Hepatocyte (in vitro differentiated cells): ENCODE data around the gene NMNAT2. TPM values are rescaled to one million over a fixed set of nuclear protein-coding genes. Genes with fewer than 3 reads are reported as not detected.

Source experiments
- DNase-seq: peaks from one replicate; pipeline ENCODE4 v3.0.0-alpha.2; 2016; ENCODE audit warnings: low spot score
- H2AFZ ChIP-seq: fragments of 200-600 bp; sonication (generic); 2 replicates; pipeline ENCODE4 v1.6.0; 2016; ENCODE audit warnings: antibody characterized with exemption, mild to moderate bottlenecking
- H3K27ac ChIP-seq: fragments of 200-600 bp; sonication (generic); 2 replicates; pipeline ENCODE4 v1.5.1; 2016; ENCODE audit warnings: mild to moderate bottlenecking
- H3K27me3 ChIP-seq: fragments of 200-600 bp; sonication (generic); 2 replicates; pipeline ENCODE4 v1.6.1; 2016
- H3K36me3 ChIP-seq: fragments of 200-600 bp; sonication (generic); replicated peaks from 2 replicates; pipeline ENCODE4 v1.5.1; 2016; ENCODE audit warnings: low read depth; ENCODE audit not compliant: insufficient read depth
- H3K4me1 ChIP-seq: fragments of 200-600 bp; sonication (generic); 2 replicates; pipeline ENCODE4 v1.5.1; 2016; ENCODE audit warnings: mild to moderate bottlenecking, moderate library complexity; ENCODE audit not compliant: insufficient read depth
- H3K4me2 ChIP-seq: fragments of 200-600 bp; sonication (generic); 2 replicates; pipeline ENCODE4 v1.6.0; 2016
- H3K4me3 ChIP-seq: fragments of 200-600 bp; sonication (generic); 2 replicates; pipeline ENCODE4 v1.5.1; 2016; ENCODE audit warnings: mild to moderate bottlenecking
- H3K79me2 ChIP-seq: fragments of 200-600 bp; sonication (generic); 2 replicates; pipeline ENCODE4 v1.6.0; 2017; ENCODE audit warnings: mild to moderate bottlenecking
- H3K9me2 ChIP-seq: fragments of 200-600 bp; sonication (generic); replicated peaks from 2 replicates; pipeline ENCODE4 v1.6.0; 2017; ENCODE audit warnings: mild to moderate bottlenecking; ENCODE audit not compliant: insufficient read depth
- H3K9me3 ChIP-seq: fragments of 200-600 bp; sonication (generic); 2 replicates; pipeline ENCODE4 v1.5.1; 2016; ENCODE audit warnings: low read depth, mild to moderate bottlenecking
- H4K20me1 ChIP-seq: fragments of 200-600 bp; sonication (generic); 2 replicates; pipeline ENCODE4 v1.6.0; 2016; ENCODE audit warnings: mild to moderate bottlenecking; ENCODE audit not compliant: insufficient read depth, poor library complexity, severe bottlenecking
- EZH2 ChIP-seq: fragments of 200-600 bp; sonication (generic); IDR thresholded peaks from 2 replicates; pipeline ENCODE4 v1.6.1; 2016; ENCODE audit warnings: antibody characterized with exemption, mild to moderate bottlenecking, borderline replicate concordance
- EZH2phosphoT487 ChIP-seq: fragments of 200-600 bp; sonication (generic); IDR thresholded peaks from one replicate; pipeline ENCODE4 v1.6.1; 2018; ENCODE audit warnings: antibody characterized with exemption, mild to moderate bottlenecking, low read depth, moderate library complexity; ENCODE audit not compliant: unreplicated experiment, severe bottlenecking
- WGBS: methylation state at CpG from one replicate; pipeline ENCODE4 v1.1.6; 2016; ENCODE audit warnings: low lambda C conversion rate; ENCODE audit errors: missing lambda C conversion rate; 5-methylcytosine and 5-hydroxymethylcytosine counted together
- polyA plus RNA-seq: library from polyadenylated mRNA; unstranded; fragments of >200 nt; fragmentation: Nextera tagmentation; extraction: Ambion mirVana; gene quantifications from 2 replicates; pipeline ENCODE4 v1.2.1, GENCODE V29; 2016
- total RNA-seq: library from RNA; depleted of rRNA; stranded (reverse); fragments of >200 nt; gene quantifications from 2 replicates; pipeline ENCODE4 v1.2.3, GENCODE V29; 2014
- TF ChIP-seq, protein P1 (sequence below): fragments of 200-600 bp; sonication (generic); IDR thresholded peaks from 2 replicates; pipeline ENCODE4 v1.5.1; 2016; ENCODE audit warnings: antibody characterized with exemption, mild to moderate bottlenecking; ENCODE audit not compliant: poor library complexity

The NMNAT2 gene
- total and polyA plus RNA-seq, 2 experiments from 2014 or later = 0.66 to 1.00 TPM

GRCh38 chr1:183259924-183260323, 158.3 kb downstream of the NMNAT2 start:
- Histone ChIP-seq H3K27me3 (no peaks in the 10 kb centered on the region), H3K27ac (no peak overlapping the region), H3K79me2 (no peaks in the 10 kb centered on the region), H3K9me2 (no peaks in the 10 kb centered on the region), H3K4me3 (no peak overlapping the region), H4K20me1 (no peaks in the 10 kb centered on the region), H2AFZ (no peak overlapping the region), H3K4me1 (no peaks in the 10 kb centered on the region), H3K9me3 (no peaks in the 10 kb centered on the region), H3K36me3 (no peaks in the 10 kb centered on the region), H3K4me2 (no peak overlapping the region)
- DNase-seq = no peak
- no peak for TF ChIP-seq EZH2
- TF ChIP-seq, protein P1, sequence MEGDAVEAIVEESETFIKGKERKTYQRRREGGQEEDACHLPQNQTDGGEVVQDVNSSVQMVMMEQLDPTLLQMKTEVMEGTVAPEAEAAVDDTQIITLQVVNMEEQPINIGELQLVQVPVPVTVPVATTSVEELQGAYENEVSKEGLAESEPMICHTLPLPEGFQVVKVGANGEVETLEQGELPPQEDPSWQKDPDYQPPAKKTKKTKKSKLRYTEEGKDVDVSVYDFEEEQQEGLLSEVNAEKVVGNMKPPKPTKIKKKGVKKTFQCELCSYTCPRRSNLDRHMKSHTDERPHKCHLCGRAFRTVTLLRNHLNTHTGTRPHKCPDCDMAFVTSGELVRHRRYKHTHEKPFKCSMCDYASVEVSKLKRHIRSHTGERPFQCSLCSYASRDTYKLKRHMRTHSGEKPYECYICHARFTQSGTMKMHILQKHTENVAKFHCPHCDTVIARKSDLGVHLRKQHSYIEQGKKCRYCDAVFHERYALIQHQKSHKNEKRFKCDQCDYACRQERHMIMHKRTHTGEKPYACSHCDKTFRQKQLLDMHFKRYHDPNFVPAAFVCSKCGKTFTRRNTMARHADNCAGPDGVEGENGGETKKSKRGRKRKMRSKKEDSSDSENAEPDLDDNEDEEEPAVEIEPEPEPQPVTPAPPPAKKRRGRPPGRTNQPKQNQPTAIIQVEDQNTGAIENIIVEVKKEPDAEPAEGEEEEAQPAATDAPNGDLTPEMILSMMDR = no peak
- 89% methylated on average over 5 of the region's 5 CpGs for WGBS

GRCh38 chr1:183255073-183255472, 163.1 kb downstream of the NMNAT2 start:
- no peaks in the 10 kb centered on the region for H4K20me1 ChIP-seq
- H3K27me3 ChIP-seq = no peaks in the 10 kb centered on the region
- H3K9me2 ChIP-seq = no peaks in the 10 kb centered on the region
- no peak overlapping the region for H2AFZ ChIP-seq
- no peaks in the 10 kb centered on the region for H3K36me3 ChIP-seq
- H3K79me2 ChIP-seq = no peaks in the 10 kb centered on the region
- no peaks in the 10 kb centered on the region for H3K4me1 ChIP-seq
- no peak for DNase-seq
- H3K4me2 ChIP-seq = no peak overlapping the region
- no peak overlapping the region for H3K4me3 ChIP-seq
- 100% methylated on average over 1 of the region's 1 CpG for WGBS
- H3K9me3 ChIP-seq = no peaks in the 10 kb centered on the region
- no peak overlapping the region for H3K27ac ChIP-seq
- TF ChIP-seq EZH2 (no peak), EZH2phosphoT487 (no peak)

DNA sequence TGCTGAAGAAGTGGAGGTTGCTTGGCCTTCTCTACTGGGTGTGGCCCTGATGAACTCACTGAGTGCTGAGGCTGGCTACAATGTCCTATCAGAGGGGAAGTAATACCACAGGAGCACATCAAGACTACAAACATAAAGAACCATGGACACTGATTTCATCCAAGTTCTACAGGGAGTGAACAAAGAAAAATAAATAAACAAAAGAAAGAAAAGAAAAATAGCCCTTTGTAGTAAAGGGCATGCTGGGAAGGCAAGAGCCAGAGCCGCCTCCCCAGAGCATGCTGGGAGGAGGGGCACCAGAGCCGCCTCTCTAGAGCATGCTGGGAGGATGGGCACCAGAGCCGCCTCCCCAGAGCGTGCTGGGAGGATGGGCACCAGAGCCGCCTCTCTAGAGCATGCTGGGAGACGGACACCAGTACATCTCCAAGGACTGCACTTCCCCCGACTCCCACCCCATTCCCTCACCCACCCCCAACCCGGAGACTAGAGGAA, 166.2 kb downstream of the NMNAT2 start:
- Histone ChIP-seq H3K36me3 (no peaks in the 10 kb centered on the region), H3K79me2 (no peaks in the 10 kb centered on the region), H3K9me2 (no peaks in the 10 kb centered on the region), H3K4me2 (no peak overlapping the region), H4K20me1 (no peaks in the 10 kb centered on the region), H3K4me3 (no peak overlapping the region), H2AFZ (no peak overlapping the region), H3K9me3 (no peaks in the 10 kb centered on the region), H3K27me3 (no peaks in the 10 kb centered on the region), H3K27ac (no peak overlapping the region), H3K4me1 (no peaks in the 10 kb centered on the region)
- DNase-seq = no peak
- TF ChIP-seq EZH2 = no peak
- TF ChIP-seq EZH2phosphoT487 = no peak
- TF ChIP-seq, protein P1 = no peak
- 94% methylated on average over 7 of the region's 8 CpGs for WGBS

DNA sequence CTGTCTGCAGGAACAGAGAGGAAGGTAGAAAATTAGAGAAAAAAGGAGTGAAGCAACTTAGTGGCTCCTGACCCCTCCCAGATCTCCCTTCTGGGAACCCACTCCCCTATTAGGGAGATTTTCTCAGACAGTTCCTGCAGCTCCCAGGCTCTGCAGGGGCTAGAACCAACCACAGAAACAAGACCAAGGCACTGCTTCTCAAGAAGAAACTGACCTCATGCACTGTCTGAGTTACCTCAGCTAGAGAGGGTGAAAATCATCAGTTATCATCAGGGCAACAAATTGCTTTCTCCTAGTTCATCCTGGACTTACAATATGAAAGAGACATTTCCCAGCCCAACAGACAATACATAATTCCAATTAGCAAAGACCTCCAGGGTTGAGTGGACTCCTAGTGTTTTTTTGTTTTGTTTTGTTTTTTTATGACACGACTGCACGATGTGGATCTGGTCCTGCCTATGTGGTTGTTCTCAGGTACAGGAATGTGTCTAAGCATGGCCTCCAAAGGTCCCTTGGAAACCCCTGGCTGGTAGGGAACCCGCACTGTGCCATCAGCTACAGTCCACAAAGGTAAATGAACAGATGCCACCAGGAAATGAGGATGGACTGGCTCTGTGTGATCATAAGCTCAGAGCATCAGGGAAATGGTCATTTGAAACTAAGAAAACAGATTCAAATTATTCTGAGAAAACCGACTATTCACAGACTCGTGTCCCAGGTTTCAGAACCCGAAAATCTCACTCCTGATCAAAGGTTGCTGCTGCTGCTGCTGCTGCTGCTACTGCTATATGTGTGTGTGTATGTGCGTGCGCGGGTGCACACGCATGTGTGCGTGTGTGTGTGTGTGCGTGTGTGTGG, 166.8 kb downstream of the NMNAT2 start:
- Histone ChIP-seq H3K9me3 (no peaks in the 10 kb centered on the region), H3K79me2 (no peaks in the 10 kb centered on the region), H3K4me2 (no peak overlapping the region), H3K27me3 (no peaks in the 10 kb centered on the region), H3K9me2 (no peaks in the 10 kb centered on the region), H2AFZ (no peak overlapping the region), H3K4me1 (no peaks in the 10 kb centered on the region), H4K20me1 (no peaks in the 10 kb centered on the region), H3K36me3 (no peaks in the 10 kb centered on the region), H3K4me3 (no peak overlapping the region), H3K27ac (no peak overlapping the region)
- WGBS = 98% methylated on average over 12 of the region's 12 CpGs
- DNase-seq = no peak
- TF ChIP-seq EZH2 = no peak
- TF ChIP-seq EZH2phosphoT487 = no peak
- TF ChIP-seq, protein P1 = no peak
